SHP77 (cell line): ENCODE results near the gene TMEM95.

Experiments used
- DNase-seq, 2 experiments: peaks; one replicate each; lab custom pipeline; 2025; lab: John Stamatoyannopoulos, UW

Gene TMEM95

GRCh38 chr17:7374353-7374752 lies 19.4 kb downstream of the TMEM95 start:
- no peak for DNase-seq

GRCh38 chr17:7379134-7379533 lies 24.2 kb downstream of the TMEM95 start:
- DNase-seq = no peak

- no peak for DNase-seq
These were observed 25.4 kb downstream of the TMEM95 start for GRCh38 chr17:7380321-7380720.

DNA sequence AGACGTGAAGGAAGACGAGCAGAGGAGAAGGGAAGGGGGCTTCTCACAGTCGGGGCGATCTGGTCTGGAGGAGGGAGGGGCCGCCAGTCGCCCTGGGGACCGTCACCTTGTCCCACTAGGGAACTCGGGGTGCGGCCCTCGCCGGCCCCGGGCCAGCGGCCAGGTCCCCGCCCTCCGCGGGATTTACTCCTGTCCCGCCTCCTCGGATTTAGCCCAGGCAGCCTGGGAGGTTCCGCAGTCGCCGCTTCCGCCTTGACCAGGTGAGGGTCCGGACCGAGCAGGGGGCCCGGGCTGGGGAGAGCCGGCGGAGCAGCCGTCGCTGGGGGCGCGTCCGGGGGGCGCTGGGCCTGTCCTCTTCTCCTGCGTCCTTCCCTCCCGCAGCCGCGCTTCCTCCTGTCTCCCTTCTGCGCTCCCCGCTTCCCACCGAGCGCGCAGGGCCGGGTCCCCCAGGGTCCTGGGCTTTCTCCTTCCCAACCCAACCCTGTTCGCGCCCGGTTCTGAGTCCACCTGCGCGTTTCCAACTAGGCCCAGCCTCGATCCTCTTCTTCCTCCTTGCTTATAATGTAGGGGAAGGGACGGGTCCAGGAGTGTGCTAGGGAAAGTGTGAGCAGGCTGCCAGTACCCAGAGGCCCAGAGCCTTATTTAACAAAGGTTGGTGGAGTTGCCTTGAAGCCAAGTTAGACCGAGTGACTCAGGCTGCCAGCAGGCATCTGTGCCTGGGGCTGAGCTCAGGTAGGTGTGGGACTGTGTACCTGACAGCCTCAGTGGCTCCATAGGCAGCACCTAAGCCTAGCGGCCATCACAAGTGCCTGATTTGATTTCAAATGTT lies 26.1 kb downstream of the TMEM95 start, which contains the start of gene TNK1:
Gene TNK1, plus strand, starts transcription at position 235 of the 829 bp plus-strand sequence. CDS start 1,838 bp downstream, outside the sequence.
- no peak for DNase-seq

GRCh38 chr17:7382901-7383300 lies 27.9 kb downstream of the TMEM95 start:
- DNase-seq = no peak

- no peak for DNase-seq
These were observed 28.4 kb downstream of the TMEM95 start for GRCh38 chr17:7383371-7383741.

- no peak for DNase-seq
These were observed 29.0 kb downstream of the TMEM95 start for GRCh38 chr17:7383742-7384488.

- DNase-seq = no peak
These were observed 29.6 kb downstream of the TMEM95 start for GRCh38 chr17:7384489-7385081.

DNA sequence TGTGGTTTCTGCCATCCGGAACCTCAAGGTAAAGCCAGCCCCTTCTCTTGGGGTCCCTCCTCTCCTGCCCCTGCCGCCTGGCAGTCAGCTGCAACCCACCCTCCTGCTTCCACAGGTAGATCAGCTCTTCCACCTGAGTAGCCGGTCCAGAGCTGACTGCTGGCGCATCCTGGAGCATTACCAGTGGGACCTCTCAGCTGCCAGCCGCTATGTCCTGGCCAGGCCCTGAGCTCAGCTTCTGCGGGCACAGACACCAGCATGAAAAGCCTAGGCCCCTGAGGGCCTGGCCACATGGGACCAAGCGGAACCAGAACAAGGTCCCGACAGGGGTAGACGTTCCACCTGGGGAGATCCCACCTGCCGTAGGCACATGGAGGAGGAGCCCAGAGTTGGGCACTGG lies 33.9 kb downstream of the TMEM95 start:
- DNase-seq = no peak

DNA sequence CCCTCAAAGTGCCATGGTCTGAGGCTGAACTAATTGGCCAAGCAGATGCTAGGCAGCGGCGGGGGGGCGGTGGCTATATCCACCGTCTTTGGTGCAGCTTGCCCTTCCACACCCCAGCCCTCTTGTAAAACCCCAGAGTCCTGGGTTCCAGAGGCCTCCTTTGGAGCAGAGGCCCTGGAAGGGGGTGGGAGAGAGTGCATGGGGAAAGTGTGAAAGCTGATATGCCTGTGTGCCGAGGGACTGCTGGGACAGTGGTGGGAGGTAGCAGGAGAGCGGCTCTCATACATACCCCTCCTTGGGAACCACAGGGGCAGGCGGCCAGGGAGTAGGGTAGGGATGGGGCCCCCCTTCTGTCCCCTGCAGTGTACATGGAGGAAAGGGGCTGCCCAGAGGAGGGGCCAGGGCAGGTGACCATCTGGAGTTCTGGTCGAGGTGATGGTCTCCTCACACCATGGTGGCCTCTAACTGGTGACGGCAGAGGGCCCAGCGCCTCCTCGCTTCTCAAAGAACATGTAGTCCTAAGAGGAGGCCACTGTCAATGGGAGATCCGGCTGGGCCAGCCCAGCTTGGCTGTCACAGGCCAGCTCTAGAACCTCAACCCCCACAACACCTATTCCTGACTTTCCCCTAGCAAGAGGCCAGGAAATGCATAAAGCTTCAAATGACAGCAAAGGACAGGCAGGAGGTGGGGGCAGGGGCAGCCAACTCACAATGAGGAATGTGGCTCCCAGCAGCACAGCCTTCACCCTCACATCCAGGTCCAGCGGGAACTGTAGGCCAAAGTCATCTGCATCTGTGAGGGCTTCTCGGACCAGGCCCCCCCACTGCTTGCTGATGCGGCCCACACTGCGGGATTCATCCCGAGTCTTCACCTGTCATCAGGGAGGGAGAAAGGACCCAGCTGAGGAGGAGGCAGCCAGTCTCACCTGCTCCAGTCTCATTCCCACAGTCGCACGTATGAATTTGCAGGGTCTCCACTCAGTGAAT lies 35.3 kb downstream of the TMEM95 start:
- DNase-seq = no peak

DNA sequence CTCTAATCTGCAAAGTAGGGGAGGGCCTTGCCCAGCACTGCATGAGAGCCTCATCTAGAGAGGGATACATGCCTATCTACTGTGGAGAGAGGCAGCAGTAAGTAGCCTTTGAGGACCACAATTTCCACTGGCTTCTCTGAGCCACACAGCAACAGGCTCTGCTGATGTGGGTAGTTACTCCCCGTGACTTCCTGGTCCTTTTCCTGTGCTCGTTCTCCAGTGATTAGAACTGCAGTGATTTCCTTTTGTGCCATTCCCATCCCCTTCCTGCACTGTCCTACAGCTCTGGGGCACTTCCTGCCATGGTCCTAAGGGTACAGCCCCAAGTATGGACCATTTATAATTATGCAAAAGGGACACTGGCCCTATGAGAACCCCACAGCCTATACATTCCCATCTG lies 36.4 kb downstream of the TMEM95 start:
- DNase-seq = no peak

- no peak for DNase-seq
These were observed 38.0 kb downstream of the TMEM95 start for GRCh38 chr17:7392696-7393612.

DNA sequence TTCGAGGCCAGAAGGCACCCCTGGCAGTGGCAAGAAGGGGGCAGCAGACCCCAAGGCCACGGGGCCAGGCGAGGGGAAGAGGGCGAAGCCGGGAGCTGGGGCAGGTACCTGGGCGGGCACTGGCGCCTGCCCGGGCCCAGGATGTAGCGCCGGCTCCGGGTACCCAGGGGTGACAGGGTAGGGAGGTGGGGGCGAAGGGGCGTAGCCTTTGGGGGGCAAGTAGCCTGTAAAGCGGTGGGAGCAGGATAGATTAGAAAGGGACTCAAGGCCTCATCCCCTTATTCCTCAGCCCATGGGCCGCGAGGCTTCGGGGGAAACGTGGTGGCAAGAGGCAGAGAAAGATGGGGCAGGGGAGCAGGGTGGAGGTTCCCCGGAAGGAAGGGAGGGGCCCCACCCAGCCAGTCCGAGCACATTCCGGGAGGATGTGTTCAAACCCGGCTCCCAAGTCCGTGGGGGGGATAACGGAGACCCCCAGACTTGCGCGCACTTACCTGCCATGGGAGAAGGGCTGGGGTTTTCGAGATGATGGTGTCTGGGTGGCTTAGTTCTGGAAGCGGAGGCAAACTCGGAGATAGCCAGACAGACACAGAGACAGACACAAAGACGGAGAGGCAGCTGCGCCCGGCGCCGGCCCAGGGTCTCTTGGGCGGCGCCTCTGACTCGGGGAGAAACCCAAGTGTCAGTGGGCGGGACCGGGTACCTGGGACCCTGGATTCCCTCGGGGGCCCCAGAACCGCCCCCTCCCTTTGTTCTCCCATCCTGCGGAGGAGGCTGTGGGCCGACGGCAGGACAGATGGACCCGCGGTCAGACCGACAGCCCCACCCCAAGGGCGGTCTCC lies 38.9 kb downstream of the TMEM95 start:
- DNase-seq = peak; percentile 30 to 53

DNA sequence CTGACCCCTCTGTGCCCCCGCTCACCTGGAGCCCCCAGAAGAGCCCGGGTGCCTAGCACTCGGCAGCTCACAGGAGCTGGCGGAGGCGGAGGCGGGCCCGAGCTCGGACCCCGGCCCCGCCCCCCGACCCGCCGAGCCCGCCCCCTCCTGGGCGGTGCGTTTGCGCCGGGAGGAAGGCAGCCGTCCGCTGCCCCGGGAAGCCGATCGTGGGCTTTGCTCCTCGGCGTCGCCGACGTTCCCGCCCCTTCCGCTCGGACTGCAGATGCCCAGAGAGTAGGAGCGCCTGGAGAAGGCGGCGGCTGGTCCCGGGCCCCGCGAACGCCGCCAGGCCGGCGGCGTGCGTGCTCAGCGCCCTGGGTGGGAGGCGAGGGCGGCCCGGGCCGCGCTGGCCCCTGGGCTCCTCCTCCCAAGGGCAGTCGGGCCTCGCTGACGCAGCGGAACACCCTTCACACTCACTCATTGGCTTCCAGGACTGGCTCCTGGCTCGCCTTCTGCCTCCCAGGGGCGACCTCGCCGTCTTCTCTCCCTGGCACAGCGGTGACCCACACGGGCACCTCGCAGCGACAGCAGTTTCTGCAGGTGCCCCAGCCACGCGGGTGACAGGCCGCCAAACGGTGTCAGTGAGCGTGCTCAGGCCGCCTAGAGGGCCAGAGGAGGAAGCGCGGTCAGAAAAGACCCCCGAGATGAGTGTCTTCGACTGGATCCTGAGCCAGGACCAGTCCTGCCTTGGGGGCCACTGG lies 39.7 kb downstream of the TMEM95 start, which contains the start of gene PLSCR3:
Gene PLSCR3, minus strand, starts transcription at position 74 of the 740 bp plus-strand sequence. CDS start 415 bp downstream, outside the sequence.
- peak; percentile 87 to 93 for DNase-seq

GRCh38 chr17:7396147-7396546 lies 41.2 kb downstream of the TMEM95 start:
- no peak for DNase-seq

DNA sequence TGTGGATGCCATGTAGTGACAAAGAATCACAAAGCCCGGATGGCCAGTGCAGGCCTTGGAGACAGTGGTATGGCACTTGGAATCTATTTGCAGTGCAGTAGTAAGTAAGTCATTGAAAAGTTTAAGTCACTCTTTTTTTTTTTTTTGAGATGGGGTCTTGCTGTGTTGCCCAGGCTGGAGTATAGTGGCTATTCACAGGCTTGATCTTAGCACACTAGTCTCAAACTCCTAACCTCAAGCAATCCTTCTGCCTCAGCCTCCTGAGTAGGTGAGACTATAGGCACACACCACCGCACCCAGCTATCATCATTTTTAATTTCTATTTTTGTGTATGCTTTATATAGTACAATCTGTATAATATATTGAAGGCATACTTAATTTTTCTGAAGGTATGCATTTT lies 43.7 kb downstream of the TMEM95 start:
- DNase-seq = no peak

DNA sequence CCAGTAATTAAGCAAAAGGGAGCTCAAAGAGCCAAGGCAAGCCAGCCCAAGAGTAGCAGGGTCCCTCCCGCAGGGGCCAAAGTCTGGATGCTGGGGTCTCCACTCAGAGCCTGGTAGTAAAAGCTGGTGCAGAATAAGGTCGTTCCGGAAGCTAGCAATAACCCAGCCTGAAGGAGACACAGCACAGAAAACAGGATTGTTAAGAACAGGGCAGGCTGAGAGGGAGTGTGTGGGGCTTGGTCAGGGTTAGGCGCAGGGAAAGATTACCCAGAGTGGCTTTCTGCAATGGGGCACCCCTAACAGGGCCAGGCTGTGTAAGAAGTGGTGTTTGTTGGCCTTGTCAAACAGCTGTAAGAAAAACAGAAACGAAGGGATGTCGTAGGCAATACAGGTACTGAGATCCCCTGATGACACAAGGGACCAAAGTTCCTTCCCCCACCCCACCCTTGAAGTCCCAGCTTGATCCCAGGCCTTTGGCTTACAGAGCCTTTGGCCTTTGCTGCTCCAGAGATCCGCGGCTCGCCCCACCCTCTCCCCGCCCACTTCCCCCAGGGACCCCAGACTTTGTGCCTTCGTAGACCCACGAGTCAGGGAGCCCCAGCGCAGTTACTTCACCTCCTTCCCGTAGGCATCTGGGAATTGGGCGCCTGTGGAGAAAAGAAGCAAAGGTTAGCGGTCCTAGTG lies 48.2 kb downstream of the TMEM95 start:
- no peak for DNase-seq

- DNase-seq = peak; percentile 81 to 91
These were observed 48.7 kb downstream of the TMEM95 start for GRCh38 chr17:7403727-7403976.
